ENCODE measurements around the gene BCAS3. TPM values are rescaled to one million over a fixed set of nuclear protein-coding genes. Genes with fewer than 3 reads are reported as not detected.

Gene BCAS3
- total RNA-seq, 1 donor from 2014 or later: 29.6 TPM

DNA sequence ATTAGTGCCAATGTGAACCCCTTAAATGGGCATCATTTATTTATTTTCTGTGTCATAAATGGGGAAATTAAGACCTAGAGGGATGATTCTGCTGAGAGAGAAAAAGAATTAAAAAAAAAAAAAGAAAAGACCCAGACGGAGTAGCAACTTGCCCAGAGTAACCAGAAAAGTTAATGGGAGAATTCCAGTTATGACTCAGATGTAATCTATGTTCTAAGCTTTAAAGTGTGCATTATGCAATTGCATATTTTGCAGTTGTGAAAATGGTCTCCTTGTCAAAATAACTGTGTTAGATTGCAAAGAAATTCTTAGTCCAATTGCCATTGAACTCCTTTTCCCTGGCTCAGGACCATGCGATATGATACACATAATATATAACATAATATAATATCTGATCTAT, 683.4 kb downstream of the BCAS3 start:
- H3K4me3 ChIP-seq: no peak overlapping the region
- no peaks in the 10 kb centered on the region for H3K4me1 ChIP-seq
- H3K27ac ChIP-seq: no peak overlapping the region
- H3K36me3 ChIP-seq: no peaks in the 10 kb centered on the region
- no peaks in the 10 kb centered on the region for H3K9me3 ChIP-seq
- DNase-seq: no peak
- H3K27me3 ChIP-seq (ENCODE audit: low read depth): no peaks in the 10 kb centered on the region
- intact Hi-C loops (cut with DNase I): no loop called here
- no peak for TF ChIP-seq CTCF (IDR thresholded peaks at IDR 0.05)
- no peak for ATAC-seq

DNA sequence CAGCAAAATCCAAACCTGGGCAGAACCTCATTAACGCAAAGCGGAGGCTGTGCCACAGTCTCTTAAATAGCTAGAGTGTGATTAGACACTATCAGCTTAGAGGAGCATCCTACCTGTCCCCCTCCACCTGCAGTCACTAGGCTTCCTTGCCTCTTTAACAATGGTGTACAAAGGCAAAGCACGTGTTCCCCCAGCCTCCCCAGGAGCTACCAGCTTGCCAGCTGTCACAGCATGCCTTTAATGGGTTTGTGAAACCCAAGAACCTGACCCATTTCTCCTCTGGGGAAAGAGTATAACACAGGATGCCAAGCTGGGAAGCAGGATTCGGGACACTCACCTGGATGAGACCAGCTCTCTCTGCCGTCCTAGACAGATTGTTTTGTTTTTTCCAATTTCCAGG, 684.7 kb downstream of the BCAS3 start:
- no peak overlapping the region for H3K4me3 ChIP-seq
- no peak overlapping the region for H3K27ac ChIP-seq
- DNase-seq (no peak), ATAC-seq (no peak)
- H3K27me3 ChIP-seq (ENCODE audit: low read depth): no peaks in the 10 kb centered on the region
- intact Hi-C loops (cut with DNase I): no loop called here
- H3K9me3 ChIP-seq: no peaks in the 10 kb centered on the region
- H3K4me1 ChIP-seq: no peaks in the 10 kb centered on the region
- no peak for TF ChIP-seq CTCF (IDR thresholded peaks at IDR 0.05)
- H3K36me3 ChIP-seq: no peaks in the 10 kb centered on the region

GRCh38 chr17:61362852-61363600, 685.4 kb downstream of the BCAS3 start:
- H3K27me3 ChIP-seq (ENCODE audit: low read depth): no peaks in the 10 kb centered on the region
- ATAC-seq: no peak
- no peaks in the 10 kb centered on the region for H3K9me3 ChIP-seq
- H3K4me3 ChIP-seq: no peak overlapping the region
- H3K36me3 ChIP-seq: no peaks in the 10 kb centered on the region
- H3K27ac ChIP-seq: no peak overlapping the region
- no peaks in the 10 kb centered on the region for H3K4me1 ChIP-seq
- intact Hi-C loops (cut with DNase I): no loop called here
- no peak for TF ChIP-seq CTCF (IDR thresholded peaks at IDR 0.05)
- DNase-seq: no peak

GRCh38 chr17:61363601-61364462, 686.2 kb downstream of the BCAS3 start:
- Histone ChIP-seq H3K27me3 (ENCODE audit: low read depth) (no peaks in the 10 kb centered on the region), H3K4me1 (no peaks in the 10 kb centered on the region), H3K9me3 (no peaks in the 10 kb centered on the region), H3K27ac (no peak overlapping the region), H3K4me3 (no peak overlapping the region), H3K36me3 (no peaks in the 10 kb centered on the region)
- intact Hi-C loops (cut with DNase I): no loop called here
- no peak for ATAC-seq
- no peak for DNase-seq
- TF ChIP-seq CTCF (IDR thresholded peaks at IDR 0.05): no peak

DNA sequence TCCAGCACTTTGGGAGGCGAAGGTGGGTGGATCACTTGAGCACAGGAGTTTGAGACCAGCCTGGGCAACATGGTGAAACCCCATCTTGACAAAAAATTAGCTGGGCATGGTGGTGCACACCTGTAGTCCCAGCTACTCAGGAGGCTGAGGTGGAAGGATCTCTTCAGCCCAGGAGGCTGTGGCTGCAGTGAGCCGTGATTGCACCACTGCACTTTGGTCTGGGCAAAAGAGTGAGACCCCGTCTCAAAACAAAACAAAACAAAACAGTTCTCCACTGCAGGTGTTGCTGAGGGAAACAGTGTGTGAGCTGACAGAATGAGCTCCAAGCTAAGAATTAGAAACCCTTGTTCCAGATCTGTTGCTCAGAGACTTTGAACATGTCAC, 686.8 kb downstream of the BCAS3 start:
- no peaks in the 10 kb centered on the region for H3K36me3 ChIP-seq
- no peaks in the 10 kb centered on the region for H3K27me3 ChIP-seq (ENCODE audit: low read depth)
- no peaks in the 10 kb centered on the region for H3K4me1 ChIP-seq
- TF ChIP-seq CTCF (IDR thresholded peaks at IDR 0.05): no peak
- no peak overlapping the region for H3K27ac ChIP-seq
- intact Hi-C loops (cut with DNase I): no loop called here
- ATAC-seq (no peak), DNase-seq (no peak)
- H3K9me3 ChIP-seq: no peaks in the 10 kb centered on the region
- H3K4me3 ChIP-seq: no peak overlapping the region
